SIG-M5 (cell line): ENCODE data around the gene CRB1.
"Not testable (repeated sequence)": the region's sequence is repeated elsewhere in the genome, so short reads cannot be mapped to it uniquely, and the experiment has no call there.

Experiments used
- DNase-seq: peaks from one replicate; lab custom pipeline; 2025; lab: John Stamatoyannopoulos, UW

Gene CRB1

GRCh38 chr1:197465528-197466327 is 197.7 kb downstream of the CRB1 start:
- DNase-seq = no peak

DNA sequence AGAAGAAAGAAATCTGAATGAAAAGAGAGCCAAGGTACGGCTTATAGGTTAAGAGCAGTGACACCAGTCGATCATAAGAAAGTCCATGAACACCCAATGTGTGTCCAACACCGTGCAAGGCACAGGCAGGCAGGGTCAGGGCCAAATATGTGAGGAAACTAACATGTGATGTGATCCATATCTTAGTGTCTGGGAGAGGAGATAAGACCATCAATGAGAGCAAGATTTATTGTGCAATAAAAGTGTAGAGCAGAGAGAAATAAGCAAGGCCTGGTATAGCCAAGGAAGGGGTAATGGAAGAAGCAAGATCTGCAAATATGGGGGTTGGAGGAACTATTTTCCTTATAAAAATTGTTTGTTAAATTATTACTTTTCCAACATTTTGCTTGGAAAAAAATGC is 198.8 kb downstream of the CRB1 start:
- no peak for DNase-seq

GRCh38 chr1:197467881-197468280 is 199.8 kb downstream of the CRB1 start:
- DNase-seq = no peak

DNA sequence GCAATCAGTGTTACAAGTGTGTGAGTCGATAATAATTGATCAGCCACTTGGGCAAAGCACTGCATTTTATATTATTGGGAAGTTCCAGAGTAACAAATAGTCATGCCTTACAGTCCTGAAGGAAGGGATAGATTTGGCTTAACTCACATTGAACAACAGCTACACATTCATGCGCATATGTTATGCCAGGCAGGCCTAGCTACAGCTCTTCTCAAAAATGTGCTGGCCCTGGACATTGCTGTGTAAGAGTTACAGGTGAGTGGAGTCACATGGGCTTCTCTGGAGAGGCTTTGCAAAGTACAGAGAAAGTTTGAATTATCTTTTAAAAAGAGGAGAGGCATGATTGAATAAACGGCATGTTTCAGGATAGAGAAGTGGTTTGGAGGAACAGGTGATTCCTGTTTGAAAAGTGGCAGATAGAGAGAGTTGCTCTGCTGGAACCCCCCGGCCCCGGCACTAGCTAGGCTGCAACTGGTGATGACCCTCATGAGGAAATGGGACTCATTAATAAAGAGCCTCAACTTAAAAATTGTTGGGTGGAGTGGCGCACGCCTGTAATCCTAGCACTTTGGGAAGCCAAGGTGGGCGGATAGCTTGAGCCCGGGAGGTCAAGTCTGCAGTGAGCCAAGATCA is 200.6 kb downstream of the CRB1 start:
- DNase-seq = no peak

DNA sequence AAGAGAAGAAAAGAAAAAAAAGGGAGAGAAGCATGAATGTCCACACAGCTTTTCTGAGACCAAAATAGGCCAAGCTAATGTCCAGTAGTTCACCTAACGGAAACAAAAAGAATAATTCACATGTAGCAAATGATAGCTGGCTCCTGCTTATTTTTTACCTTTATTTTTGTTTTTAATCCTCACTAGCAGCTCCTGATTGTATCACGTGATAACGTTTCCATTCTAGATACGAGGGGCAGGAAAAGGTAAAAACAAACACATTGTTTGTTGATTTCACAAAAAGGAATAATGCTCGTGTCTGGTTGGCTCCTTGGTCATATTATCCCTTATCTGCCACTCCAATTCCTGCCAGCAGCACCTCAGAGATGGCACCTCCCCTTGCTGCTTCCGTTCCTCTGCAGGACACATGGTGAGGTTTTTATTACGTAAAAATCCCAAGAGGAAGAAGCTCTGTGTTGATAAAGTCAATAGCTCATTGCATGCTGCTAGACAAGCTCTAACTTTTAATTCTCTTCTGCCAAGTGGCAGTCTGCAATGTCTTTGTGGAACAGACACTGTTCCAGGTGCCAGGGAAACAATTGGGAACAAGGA is 201.7 kb downstream of the CRB1 start:
- DNase-seq = no peak

DNA sequence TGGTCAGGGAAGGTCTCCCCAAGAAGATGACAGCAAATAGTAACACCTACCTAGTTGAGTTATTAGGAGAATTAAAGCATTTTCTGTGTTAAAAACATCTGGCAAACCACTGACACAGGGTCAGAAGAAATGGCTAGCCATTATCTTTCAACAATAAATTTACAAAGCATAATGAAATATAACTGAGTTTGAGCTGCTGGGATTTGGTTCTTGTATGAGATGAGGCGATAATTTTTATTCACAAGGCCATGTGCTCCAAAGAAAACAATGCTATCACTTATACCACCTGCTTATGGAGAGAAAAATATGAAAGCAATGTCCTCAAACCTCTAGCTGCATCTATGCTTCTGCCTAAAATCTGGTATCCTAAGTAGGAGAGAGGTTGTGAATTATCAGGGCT is 202.3 kb downstream of the CRB1 start:
- no peak for DNase-seq

DNA sequence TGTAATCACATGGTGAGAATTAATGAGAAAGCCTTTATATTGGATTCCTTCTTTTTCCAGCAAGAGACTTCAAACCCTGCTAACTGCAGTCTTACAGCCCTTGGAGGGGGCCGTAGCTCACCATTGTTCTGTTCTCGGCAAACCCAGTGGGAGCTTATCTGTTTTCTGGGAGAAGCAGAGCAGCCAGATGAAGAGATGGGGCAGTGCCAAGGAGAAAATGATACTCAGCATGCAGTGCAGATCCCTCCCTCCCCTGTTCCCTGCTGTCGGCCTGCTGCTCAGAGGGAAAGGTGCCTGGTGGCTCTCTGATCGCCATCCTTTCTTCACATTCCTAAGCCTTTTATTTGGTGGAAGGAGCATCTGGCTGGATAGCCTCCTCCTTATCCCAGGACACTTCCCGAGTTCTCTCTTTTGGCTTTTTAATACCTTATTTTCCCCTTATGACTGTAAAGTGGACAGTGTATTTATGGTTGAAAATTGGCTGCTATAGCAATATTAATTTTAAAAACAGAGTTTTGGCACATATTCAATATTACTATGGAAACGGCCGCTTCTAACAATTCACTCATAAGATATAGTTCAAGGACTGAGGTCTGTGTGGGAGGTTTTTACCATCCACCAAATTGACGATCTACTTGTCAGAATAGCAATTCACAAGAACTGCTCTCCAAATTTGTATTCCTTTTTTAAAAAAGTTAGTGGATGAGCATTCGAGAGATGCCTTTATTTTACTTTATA is 203.4 kb downstream of the CRB1 start:
- DNase-seq = no peak

DNA sequence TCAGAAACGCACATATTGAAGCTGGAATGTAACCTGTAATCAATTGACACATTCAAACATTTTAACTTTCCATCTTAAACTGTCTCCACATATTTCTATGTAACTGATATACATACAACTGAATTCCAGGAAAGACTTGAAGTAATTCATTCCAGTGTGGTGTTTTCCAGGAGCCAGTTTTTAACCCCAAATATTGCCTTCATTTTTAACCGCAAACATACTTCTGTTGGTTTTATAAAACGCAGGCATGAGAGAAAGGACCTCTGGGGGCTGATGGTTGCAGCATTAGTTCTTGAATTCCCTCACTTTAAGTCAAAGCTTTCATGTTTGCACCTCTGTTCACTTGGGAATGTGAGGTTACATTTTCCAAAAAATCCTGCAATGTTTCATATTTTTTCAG is 204.1 kb downstream of the CRB1 start:
- no peak for DNase-seq

- no peak for DNase-seq
These were observed 212.4 kb downstream of the CRB1 start for GRCh38 chr1:197480446-197480845.

- no peak for DNase-seq
These were observed 213.0 kb downstream of the CRB1 start for GRCh38 chr1:197481101-197481500.

GRCh38 chr1:197485790-197486189 is 217.7 kb downstream of the CRB1 start:
- DNase-seq = no peak

GRCh38 chr1:197486946-197487345 is 218.9 kb downstream of the CRB1 start:
- no peak for DNase-seq

DNA sequence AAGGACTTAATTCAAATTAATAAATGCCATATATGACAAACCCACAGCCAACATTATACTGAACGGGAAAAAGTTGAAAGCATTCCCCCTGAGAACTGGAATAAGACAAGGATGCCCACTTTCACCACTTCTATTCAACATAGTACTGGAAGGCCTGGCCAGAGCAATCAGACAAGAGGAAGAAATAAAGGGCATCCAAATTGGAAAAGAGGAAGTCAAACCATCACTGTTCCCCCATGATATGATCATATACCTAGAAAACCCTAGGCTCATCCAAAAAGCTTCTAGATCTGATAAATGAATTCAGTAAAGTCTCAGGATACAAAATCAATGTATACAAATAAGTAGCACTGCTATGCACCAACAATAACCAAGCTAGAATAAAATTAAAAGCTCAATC is 223.5 kb downstream of the CRB1 start:
- DNase-seq = not testable (repeated sequence)

- DNase-seq = no peak
These were observed 228.7 kb downstream of the CRB1 start for GRCh38 chr1:197496722-197497121.

DNA sequence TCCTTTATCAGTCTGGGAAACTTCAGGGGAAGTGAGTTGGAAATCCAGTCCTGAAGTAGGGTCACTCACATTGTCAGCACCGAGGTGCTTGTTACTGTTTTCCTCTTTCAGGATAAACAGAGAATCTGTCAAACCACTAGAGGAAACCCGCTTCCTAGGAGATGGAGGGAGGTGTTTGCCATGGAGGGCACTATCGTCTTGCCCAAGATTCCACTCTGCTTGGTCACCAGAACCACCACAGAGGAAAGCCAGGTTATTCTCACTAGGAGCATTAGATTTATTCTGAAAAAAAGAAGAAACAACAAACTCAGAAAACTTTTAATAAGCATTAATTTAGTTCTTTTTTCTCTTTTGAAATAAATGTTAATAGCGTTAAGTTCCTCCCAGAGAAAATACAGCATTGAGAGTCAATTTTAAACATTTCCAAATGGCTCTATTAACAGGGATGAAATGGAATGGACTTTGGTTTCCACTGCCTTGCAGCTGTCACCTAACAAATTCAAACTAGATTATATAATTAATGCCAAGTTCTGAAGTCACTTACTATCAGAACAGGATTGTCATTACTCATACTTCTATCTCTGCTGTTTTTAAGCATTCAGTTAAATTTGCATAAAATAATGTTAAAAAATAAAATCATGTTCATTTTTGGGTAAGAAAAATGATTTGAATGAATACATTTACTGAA is 242.8 kb downstream of the CRB1 start:
- DNase-seq = no peak

DNA sequence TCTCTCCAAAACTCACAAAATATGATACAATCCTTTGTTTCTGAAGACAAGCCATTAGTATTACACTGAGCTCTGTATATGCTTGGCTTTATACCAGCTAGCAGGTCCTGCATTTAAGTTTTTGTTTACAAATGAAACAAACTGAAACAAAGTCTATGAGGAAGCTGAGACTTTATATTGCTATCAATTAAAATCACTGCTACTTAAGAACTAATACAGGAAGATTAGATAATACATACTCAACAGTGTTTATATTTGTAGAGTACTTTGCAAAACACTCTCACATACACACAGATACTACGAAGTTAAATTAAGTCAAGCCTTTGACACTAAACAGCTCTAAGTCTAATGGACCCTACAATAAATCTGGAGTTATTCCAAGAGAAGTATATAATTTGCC is 247.4 kb downstream of the CRB1 start:
- no peak for DNase-seq

- no peak for DNase-seq
These were observed 251.8 kb downstream of the CRB1 start for GRCh38 chr1:197519741-197520334.

GRCh38 chr1:197521118-197521739 is 253.2 kb downstream of the CRB1 start:
- DNase-seq = no peak

GRCh38 chr1:197526736-197527371 is 258.8 kb downstream of the CRB1 start:
- no peak for DNase-seq
